NCI-H1417 (cell line): ENCODE results near the gene GNB4.
A peak's percentile ranks its signal among the peaks of the same experiment; 100 is the strongest.

Experiments
- DNase-seq, 3 experiments: peaks; one replicate each; lab custom pipeline; 2025; lab: John Stamatoyannopoulos, UW

Gene GNB4

GRCh38 chr3:179436517-179436916, 14.8 kb downstream of the GNB4 start:
- no peak for DNase-seq

DNA sequence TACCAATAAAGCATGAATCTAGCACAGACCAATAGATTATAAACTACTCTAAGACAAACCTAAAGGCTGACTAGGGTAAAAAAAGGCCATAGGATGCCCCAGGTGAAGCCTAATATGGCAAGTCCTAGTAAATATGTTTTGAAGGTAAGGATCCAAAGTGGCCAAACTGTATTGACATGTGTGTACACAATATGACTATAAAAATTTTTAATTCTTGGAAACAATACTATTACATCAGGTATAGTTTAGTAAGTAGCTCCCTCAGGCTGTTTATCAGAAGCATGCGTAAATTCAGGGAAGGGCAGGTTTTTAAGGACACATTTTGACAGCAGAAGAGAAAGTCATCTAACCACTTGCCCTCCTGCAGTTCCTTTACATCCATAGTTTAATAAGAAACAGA, 18.8 kb downstream of the GNB4 start:
- no peak for DNase-seq

DNA sequence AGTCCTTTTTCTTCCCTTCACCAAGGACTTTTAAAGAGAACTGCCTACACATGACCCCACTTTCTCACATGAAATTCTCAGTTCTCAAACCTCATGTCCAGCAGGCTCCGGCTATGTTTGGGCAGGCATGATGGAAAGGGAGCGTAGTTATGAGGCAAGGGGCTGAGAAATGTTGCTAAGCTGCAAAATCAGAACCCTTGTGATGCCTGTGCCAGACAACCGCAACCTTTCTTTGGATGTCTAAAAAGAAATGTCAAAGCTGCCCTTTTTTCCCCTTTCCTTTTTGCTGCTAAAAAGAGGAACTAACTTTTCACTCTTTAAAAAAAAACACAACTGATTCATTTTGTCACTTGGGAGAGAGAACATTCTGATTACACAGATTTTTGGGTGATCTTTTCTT, 19.2 kb downstream of the GNB4 start:
- DNase-seq: no peak

DNA sequence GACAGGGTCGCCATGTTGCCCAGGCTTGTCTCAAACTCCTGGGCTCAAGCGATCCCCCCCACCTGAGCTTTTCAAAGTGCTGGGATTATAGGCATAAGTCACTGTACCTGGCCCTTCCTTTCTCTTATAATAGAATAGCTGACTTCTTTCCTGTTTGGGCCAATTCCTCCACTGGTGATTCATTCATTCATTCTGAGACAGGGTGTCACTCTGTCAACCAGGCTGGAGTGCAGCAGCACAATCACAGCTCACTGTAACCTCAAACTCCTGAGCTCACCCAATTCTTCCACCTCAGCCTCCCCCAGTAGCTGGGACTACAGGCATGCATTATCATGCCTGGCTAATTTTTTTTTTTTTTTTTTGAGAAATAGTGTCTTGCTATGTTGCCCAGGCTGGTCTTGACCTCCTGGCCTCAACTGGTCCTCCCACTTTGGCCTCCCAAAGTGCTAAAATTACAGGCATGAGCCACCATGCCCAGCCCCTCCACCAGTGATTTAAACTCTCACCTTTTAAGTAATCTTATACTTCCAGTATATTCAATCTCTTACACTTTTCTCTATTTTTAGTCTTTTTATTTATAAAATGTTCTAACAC, 20.9 kb downstream of the GNB4 start:
- DNase-seq: no peak

GRCh38 chr3:179428876-179429548, 22.3 kb downstream of the GNB4 start:
- DNase-seq: no peak

- no peak for DNase-seq
These were observed 26.2 kb downstream of the GNB4 start for GRCh38 chr3:179425075-179425474.

DNA sequence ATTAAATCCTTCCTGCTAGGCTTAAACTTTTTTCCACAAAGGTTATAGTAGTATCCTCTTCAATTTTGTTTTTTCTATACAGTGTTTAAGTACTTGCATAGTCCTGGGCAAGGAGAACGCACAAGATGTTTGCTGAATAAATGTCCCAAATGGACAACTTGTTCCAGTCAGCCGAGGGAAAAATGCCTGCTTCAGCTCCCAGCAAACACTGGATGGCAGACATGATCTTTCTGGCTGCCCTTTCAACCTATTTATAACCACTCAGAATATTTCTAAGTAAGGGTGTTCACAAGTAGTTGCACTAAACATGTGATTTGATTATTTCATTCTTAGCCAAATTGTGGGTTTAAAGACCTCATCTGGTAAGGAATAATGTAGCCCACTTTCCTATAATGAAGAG, 29.8 kb downstream of the GNB4 start:
- peak in 2 of 3 experiments; percentile 7 to 26 for DNase-seq

- peak in 2 of 3 experiments; percentile 11 to 53 for DNase-seq
These were observed 32.7 kb downstream of the GNB4 start for GRCh38 chr3:179418610-179419009.

- no peak for DNase-seq
These were observed 34.6 kb downstream of the GNB4 start for GRCh38 chr3:179416681-179417080.

DNA sequence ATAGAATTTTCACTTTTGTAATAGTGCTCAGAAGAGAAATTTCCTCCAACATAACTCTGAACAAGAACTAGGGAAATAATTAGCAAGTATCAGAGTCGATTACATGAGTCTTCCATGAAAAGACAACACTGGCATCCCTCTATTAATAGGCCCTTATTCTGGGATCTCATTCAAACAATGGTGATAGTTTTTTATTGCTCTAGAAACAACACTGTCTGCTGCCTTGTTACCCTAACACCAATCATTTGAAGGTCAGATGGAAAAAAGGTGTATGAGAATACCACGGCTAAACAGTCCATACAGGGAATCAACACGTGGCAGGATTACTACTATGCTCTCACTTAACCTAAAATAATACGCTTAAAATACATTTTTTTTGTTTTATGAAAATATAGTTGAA, 35.9 kb downstream of the GNB4 start:
- DNase-seq: no peak

DNA sequence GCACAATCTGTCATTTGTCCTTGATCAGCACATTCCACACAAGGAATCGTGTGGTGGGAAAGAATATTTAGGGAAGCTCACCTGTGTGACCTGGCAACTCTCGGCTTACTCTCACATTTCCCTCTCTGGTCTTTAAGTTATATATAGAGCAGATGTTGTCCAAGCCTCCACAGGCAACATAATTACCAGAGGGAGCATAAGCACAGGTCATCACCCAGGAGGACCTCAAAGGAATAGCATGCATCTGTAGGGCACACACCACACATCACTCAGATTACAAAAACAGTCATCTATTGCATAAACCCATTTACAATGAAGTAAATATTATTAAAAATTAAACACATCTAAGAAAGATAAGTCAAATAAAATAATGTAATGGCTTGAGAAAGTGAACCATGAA, 36.5 kb downstream of the GNB4 start:
- DNase-seq: no peak

GRCh38 chr3:179410999-179411398, 40.3 kb downstream of the GNB4 start:
- DNase-seq: no peak

DNA sequence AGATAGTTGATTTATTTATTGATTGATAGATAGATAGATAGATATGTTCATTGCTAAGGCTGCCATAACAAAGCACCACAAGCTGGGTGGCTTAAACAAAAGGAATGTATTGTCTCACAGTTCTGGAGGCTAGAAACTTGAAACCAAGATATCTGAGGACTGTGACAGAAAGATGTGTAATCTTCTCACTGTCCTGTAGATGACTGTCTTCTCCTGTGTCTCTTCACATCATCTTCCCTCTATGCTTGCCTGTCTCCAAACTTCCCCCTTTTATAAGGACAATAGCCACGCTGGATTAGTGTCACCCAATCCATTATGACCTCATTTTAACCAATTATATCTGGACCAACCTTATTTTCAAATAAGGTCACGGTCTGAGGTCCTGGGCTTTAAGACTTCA, 40.9 kb downstream of the GNB4 start:
- no peak for DNase-seq

DNA sequence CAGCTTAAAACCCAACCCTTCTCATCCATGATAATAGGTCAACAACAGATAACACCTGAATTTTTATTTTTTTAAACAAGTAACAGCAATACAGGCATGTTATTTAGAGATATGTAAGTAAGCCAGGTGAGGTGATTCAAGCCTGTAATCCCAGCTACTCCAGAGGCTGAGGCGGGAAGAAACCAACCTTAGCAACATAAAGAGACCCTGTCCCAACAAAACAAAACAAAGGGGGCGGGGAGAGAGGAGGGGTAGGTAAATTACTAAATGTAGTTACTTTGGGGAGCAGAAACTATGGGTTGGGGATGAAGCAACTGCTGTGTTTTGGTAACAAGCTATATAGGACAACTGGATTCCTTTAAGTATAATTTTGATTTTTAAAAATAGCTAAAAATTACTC, 47.0 kb downstream of the GNB4 start:
- DNase-seq: no peak

DNA sequence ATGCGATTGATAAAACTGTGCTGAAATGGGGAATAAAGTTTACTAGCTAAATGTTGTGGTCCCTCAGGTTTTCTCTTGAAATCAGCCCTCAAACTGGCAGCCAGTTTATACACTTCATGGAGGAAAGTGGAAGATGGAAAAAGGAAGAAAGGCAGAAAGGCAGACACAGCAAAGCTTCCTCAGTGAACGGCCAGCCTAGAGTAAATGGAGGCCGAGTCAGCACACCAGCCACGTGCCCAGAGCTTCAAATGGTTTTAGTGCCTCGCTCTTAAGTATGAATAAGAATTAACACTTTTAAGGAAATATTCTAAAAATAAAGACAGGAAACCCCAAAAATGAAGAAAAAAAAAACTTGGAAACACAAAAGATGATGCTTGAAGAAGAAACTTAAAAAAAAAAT, 48.3 kb downstream of the GNB4 start:
- no peak for DNase-seq

DNA sequence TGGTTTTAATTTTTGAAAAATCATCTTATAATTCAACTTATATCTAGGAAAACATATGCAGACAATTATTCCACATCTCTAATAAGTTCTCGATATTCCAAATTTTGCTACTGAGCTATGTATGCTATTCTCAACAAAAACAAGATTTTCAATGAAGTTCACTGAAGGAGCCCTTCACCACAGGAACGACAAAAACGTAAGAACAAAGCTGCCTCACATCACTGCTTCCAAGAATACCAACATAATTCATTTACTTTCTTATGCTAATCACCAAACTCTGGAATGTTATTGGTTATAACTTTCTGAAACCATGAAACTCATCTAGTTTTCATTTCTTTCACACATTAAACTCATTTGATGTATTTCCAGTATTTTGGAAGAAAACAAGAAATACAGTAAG, 49.7 kb downstream of the GNB4 start:
- DNase-seq: no peak

- no peak for DNase-seq
These were observed 52.6 kb downstream of the GNB4 start for GRCh38 chr3:179398574-179399231.

- DNase-seq: no peak
These were observed 59.4 kb downstream of the GNB4 start for GRCh38 chr3:179391906-179392305.

DNA sequence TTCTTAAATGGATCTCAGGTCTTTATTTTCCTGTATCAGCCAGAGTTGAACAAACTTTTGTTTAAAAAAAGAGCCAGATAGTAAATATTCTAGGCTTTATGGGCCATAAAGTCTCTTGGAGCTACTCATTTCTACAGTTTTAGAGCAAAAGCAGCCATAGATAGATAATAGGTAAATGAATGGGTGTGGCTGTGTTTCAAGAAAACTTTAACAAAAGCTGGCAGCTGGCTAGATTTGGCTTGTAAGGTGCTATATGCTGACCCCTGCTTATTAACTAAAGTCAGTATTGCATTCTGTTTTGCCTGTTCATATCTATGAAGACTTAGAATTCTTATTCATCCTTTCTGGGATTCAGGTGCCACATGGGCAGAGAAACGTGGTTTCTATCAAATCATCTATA, 74.8 kb downstream of the GNB4 start:
- no peak for DNase-seq

DNA sequence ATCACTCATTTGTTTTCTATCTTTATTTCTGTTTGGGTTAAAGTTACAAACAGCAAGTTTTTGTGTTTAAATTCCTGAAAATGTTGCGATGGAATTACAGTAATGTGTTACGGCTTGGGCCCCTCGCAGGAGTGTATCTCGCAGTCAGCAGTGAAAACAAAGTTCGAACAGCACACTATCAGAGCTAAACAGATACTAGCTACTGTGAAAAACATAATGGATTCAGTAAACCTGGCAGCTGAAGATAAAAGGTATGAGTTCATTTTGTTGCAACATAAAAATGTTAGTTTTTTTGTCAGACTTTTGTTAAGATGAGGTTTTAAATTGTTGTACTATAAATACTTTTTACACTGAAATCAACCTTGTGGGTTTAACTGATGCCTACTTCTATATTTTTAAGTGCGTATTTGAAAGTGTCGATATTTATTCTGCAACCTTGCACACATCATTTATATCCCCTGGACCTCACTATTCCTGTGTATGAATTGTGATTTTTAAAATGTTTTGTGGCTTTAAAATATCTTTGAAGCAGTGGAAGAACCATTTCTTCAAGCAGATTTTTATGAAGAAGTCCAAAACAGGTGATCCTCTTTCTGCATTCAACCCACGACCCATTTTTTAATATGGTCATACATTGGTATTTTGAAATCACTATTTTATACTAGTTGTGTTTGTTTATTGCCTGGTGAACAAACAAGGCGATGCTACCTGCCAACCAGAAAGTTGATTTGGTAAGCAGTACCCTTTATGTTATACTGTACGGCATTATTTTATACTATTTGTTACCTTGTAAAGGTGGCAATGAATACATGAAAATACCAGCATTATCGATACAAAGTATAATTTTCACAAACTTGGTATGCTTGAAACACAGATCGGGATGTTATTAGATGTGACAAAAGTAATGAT, 75.9 kb downstream of the GNB4 start:
- DNase-seq: no peak

DNA sequence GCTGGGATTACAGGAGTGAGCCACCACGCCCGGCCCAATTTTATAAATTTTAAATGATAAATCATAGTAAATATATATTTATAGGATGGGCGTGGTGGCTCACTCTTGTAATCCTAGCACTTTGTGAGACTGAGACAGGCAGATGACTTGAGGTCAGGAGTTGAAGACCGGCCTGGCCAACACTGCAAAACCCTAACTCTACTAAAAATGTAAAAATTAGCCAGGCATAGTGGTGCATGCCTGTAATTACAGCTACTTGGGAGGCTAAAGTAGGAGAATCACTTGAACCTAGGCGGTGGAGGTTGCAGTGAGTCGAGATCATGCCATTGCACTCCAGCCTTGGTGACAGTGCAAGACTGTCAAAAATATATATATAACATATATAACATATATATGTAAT, 77.3 kb downstream of the GNB4 start:
- no peak for DNase-seq

- no peak for DNase-seq
These were observed 81.6 kb downstream of the GNB4 start for GRCh38 chr3:179369621-179370020.

DNA sequence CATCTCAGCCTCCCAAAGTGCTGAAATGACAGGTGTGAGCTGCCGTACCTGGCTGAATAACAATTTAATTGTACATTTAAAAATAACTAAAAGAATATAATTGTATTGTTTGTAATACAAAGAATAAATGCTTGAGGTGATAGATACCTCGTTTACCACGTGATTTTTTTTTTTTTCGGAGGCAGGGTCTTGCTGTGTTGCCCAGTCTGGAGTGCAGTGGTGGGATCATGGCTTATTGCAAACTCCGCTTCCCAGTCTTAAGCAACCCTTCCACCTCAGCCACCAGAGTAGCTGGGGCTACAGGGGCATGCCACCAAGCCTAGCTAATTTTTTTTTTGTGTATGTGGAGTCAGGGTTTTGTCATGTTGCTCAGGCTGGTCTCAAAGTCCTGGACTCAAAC, 87.9 kb downstream of the GNB4 start:
- no peak for DNase-seq
